WI38 (cell line): ENCODE results near the gene RCOR1.

ENCODE experiments used
- H3K4me3 ChIP-seq: 2 replicates; pipeline ENCODE4 v1.5.1; 2011; ENCODE audit warnings: low read depth, mild to moderate bottlenecking, control low read depth, low read length
- TF ChIP-seq, protein P1 (sequence below): IDR thresholded peaks from 2 replicates; pipeline ENCODE4 v1.5.1; 2012; ENCODE audit warnings: low read depth, mild to moderate bottlenecking, control low read depth, low read length

Gene RCOR1

GRCh38 chr14:102581193-102581592, 11.3 kb upstream of the RCOR1 start:
- TF ChIP-seq, protein P1, sequence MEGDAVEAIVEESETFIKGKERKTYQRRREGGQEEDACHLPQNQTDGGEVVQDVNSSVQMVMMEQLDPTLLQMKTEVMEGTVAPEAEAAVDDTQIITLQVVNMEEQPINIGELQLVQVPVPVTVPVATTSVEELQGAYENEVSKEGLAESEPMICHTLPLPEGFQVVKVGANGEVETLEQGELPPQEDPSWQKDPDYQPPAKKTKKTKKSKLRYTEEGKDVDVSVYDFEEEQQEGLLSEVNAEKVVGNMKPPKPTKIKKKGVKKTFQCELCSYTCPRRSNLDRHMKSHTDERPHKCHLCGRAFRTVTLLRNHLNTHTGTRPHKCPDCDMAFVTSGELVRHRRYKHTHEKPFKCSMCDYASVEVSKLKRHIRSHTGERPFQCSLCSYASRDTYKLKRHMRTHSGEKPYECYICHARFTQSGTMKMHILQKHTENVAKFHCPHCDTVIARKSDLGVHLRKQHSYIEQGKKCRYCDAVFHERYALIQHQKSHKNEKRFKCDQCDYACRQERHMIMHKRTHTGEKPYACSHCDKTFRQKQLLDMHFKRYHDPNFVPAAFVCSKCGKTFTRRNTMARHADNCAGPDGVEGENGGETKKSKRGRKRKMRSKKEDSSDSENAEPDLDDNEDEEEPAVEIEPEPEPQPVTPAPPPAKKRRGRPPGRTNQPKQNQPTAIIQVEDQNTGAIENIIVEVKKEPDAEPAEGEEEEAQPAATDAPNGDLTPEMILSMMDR, result no peak
- H3K4me3 ChIP-seq, result no peak overlapping the region

GRCh38 chr14:102583726-102584125, 8.7 kb upstream of the RCOR1 start:
- no peak overlapping the region for H3K4me3 ChIP-seq
- TF ChIP-seq, protein P1, result no peak

- no peak overlapping the region for H3K4me3 ChIP-seq
- TF ChIP-seq, protein P1, result no peak
Observed at GRCh38 chr14:102584871-102585869, 7.3 kb upstream of the RCOR1 start.

GRCh38 chr14:102586420-102587104, 5.9 kb upstream of the RCOR1 start:
- H3K4me3 ChIP-seq, result no peak overlapping the region
- TF ChIP-seq, protein P1, result no peak

DNA sequence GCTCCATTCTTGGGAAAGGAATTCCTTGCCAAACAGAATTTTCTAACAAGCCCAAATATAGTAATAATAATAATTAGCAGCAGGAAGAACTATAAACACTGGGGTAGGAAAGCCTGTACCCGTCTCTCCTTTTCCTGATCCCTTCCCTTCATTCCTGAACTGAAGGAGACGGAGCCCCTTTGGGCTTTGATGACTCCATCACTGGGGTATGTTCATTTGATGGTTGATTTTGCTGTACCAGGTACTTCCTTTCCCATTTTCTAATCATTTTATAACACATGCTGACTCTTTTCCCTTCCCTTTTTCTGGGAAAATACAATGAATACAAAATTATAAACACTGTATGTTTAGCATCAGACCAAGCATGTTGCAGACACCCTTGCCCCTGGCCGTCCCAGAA, 3.6 kb upstream of the RCOR1 start:
- TF ChIP-seq, protein P1, result no peak
- no peak overlapping the region for H3K4me3 ChIP-seq

GRCh38 chr14:102589761-102590290, 2.6 kb upstream of the RCOR1 start:
- TF ChIP-seq, protein P1, result no peak
- H3K4me3 ChIP-seq, result no peak overlapping the region
